A549 (cell line): ENCODE results near the gene SRGAP3. TPM values are rescaled to one million over a fixed set of nuclear protein-coding genes. Genes with fewer than 3 reads are reported as not detected.

Experiments
- ATAC-seq, 2 experiments: fragments of 200-7000 bp in 1 of 2; fragments of >200 bp in 1 of 2; cut with Nextera tagmentation in 1 of 2; cut with Tn5 transposase in 1 of 2; 3 replicates each; pipeline versions ENCODE4 v1.8.0 to v1.9.1; 2018 to 2020; ENCODE audit warnings: mild to moderate bottlenecking in 1 of 2, moderate library complexity in 1 of 2
- CTCF ChIA-PET: fragments of 300-600 bp; sonication (Branson Sonifier 250); formaldehyde crosslinking; extraction: SDS; loops from one replicate; lab custom pipeline; 2021; ENCODE audit warnings: antibody characterized with exemption, inconsistent platforms; lab: Yijun Ruan, JAX
- POLR2A ChIA-PET: fragments of 350-600 bp; formaldehyde crosslinking; extraction: SDS; loops from one replicate; lab custom pipeline; 2021; ENCODE audit warnings: antibody characterized with exemption, inconsistent platforms; lab: Yijun Ruan, JAX
- DNase-seq, 2 experiments: peaks; one replicate each; pipeline versions ENCODE4 v3.0.0 to v3.0.0-alpha.2; 2011 to 2016; ENCODE audit warnings: low read depth in 1 of 2, low spot score in 1 of 2
- FAIRE-seq: peaks from 2 replicates; lab custom pipeline; 2011; peaks lifted over from hg19 to GRCh38; lab: Jason Lieb, UNC
- H3K27ac ChIP-seq, 2 experiments: fragments of >200 bp; sonication (Bioruptor Twin); formaldehyde crosslinking; 3 replicates each; pipeline ENCODE4 v1.5.1; 2016 to 2017
- H3K4me1 ChIP-seq: fragments of >200 bp; sonication (Bioruptor Twin); formaldehyde crosslinking; 3 replicates; pipeline ENCODE4 v1.6.1; 2016
- H3K4me2 ChIP-seq: fragments of >200 bp; sonication (Bioruptor Twin); formaldehyde crosslinking; 3 replicates; pipeline ENCODE4 v1.6.1; 2016
- H3K4me3 ChIP-seq: fragments of >200 bp; sonication (Bioruptor Twin); formaldehyde crosslinking; 3 replicates; pipeline ENCODE4 v1.5.1; 2016
- H3K9me3 ChIP-seq: fragments of >200 bp; sonication (Bioruptor Twin); formaldehyde crosslinking; 3 replicates; pipeline ENCODE4 v1.6.1; 2016
- ATOH8 ChIP-seq: fragments of 250-450 bp; sonication (Bioruptor Pico); IDR thresholded peaks from 2 replicates; pipeline ENCODE4 v1.5.0; 2020; ENCODE audit warnings: low read depth, mild to moderate bottlenecking, moderate library complexity
- CBX2 ChIP-seq: fragments of 200-600 bp; sonication (generic); IDR thresholded peaks from 2 replicates; pipeline ENCODE4 v1.6.1; 2016; ENCODE audit warnings: low read depth, mild to moderate bottlenecking, borderline replicate concordance
- CHD4 ChIP-seq: fragments of 200-600 bp; sonication (generic); IDR thresholded peaks from 2 replicates; pipeline ENCODE4 v1.6.1; 2016; ENCODE audit warnings: antibody characterized with exemption, mild to moderate bottlenecking, borderline replicate concordance
- E2F6 ChIP-seq: IDR thresholded peaks from 2 replicates; pipeline ENCODE4 v1.6.1; 2012; ENCODE audit warnings: low read depth, borderline replicate concordance
- EHMT2 ChIP-seq: fragments of 200-600 bp; sonication (generic); IDR thresholded peaks from 2 replicates; pipeline ENCODE4 v1.6.1; 2016; ENCODE audit warnings: antibody characterized with exemption, low read depth, mild to moderate bottlenecking, moderate library complexity
- ELK1 ChIP-seq: fragments of 150-350 bp; IDR thresholded peaks from 2 replicates; pipeline ENCODE4 v1.6.1; 2014; ENCODE audit warnings: low read depth, mild to moderate bottlenecking, low read length
- EP300 ChIP-seq, 2 experiments: fragments of >200 bp; sonication (Bioruptor Twin); formaldehyde crosslinking; IDR thresholded peaks; 2 replicates in 1 of 2; 3 replicates in 1 of 2; pipeline ENCODE4 v1.6.1; 2016 to 2017
- GATA3 ChIP-seq: IDR thresholded peaks from 2 replicates; pipeline ENCODE4 v1.6.1; 2012; ENCODE audit warnings: borderline replicate concordance
- HDAC2 ChIP-seq: fragments of 200-600 bp; sonication (generic); IDR thresholded peaks from 2 replicates; pipeline ENCODE4 v1.6.1; 2016
- HMGXB4 ChIP-seq: fragments of 250-450 bp; sonication (Bioruptor Pico); IDR thresholded peaks from 2 replicates; pipeline ENCODE4 v1.5.0; 2021; ENCODE audit warnings: mild to moderate bottlenecking, moderate library complexity, borderline replicate concordance
- HOXB5 ChIP-seq: fragments of 250-450 bp; sonication (Bioruptor Pico); IDR thresholded peaks from 2 replicates; pipeline ENCODE4 v1.5.0; 2020; ENCODE audit warnings: mild to moderate bottlenecking, moderate library complexity
- MAZ ChIP-seq: fragments of 150-350 bp; IDR thresholded peaks from 2 replicates; pipeline ENCODE4 v1.6.1; 2014; ENCODE audit warnings: antibody characterized with exemption, low read depth, low read length, borderline replicate concordance
- NFE2L2 ChIP-seq: fragments of 150-350 bp; conservative IDR thresholded peaks from 2 replicates; pipeline ENCODE4 v1.6.1; 2014; ENCODE audit warnings: low read length
- PHF8 ChIP-seq: fragments of 200-600 bp; sonication (generic); IDR thresholded peaks from 2 replicates; pipeline ENCODE4 v1.6.1; 2016; ENCODE audit warnings: low read depth, mild to moderate bottlenecking, antibody characterized with exemption, moderate library complexity, borderline replicate concordance
- POLR2A ChIP-seq: IDR thresholded peaks from 2 replicates; pipeline ENCODE4 v1.6.1; 2012; ENCODE audit warnings: mild to moderate bottlenecking, low read length
- POLR2AphosphoS2 ChIP-seq: conservative IDR thresholded peaks from 2 replicates; pipeline ENCODE4 v1.6.1; 2012; ENCODE audit warnings: low read length, improper control_type of control experiment, inconsistent platforms
- RAD21 ChIP-seq, 2 experiments: fragments of >200 bp in 1 of 2; sonication (Bioruptor Twin) in 1 of 2; formaldehyde crosslinking in 1 of 2; IDR thresholded peaks in 1 of 2; conservative IDR thresholded peaks in 1 of 2; 2 replicates in 1 of 2; 3 replicates in 1 of 2; pipeline ENCODE4 v1.6.1; 2012 to 2018; ENCODE audit warnings: inconsistent platforms in 1 of 2
- RARB ChIP-seq: fragments of 250-450 bp; sonication (Bioruptor Pico); IDR thresholded peaks from 2 replicates; pipeline ENCODE4 v1.8.0; 2021; ENCODE audit warnings: mild to moderate bottlenecking, moderate library complexity
- RFX5 ChIP-seq: fragments of 450-650 bp; IDR thresholded peaks from 2 replicates; pipeline ENCODE4 v1.7.1; 2014; ENCODE audit warnings: antibody characterized with exemption, mild to moderate bottlenecking, moderate library complexity
- SREBF2 ChIP-seq: fragments of 450-650 bp; IDR thresholded peaks from 2 replicates; pipeline ENCODE4 v1.6.1; 2014; ENCODE audit warnings: mild to moderate bottlenecking, moderate library complexity
- USF2 ChIP-seq: fragments of 450-650 bp; IDR thresholded peaks from 2 replicates; pipeline ENCODE4 v1.6.1; 2014; ENCODE audit warnings: antibody characterized with exemption
- ZFP36 ChIP-seq: fragments of 450-650 bp; IDR thresholded peaks from 2 replicates; pipeline ENCODE4 v1.6.1; 2014; ENCODE audit warnings: borderline replicate concordance; ENCODE audit not compliant: partially characterized antibody
- ZNF302 ChIP-seq: fragments of 250-450 bp; sonication (Bioruptor Pico); IDR thresholded peaks from 2 replicates; pipeline ENCODE4 v1.9.0; 2021; ENCODE audit warnings: inconsistent platforms, mild to moderate bottlenecking, moderate library complexity
- WGBS: methylation state at CpG from one replicate; pipeline ENCODE4 v1.1.6; 2017; ENCODE audit errors: missing lambda C conversion rate; 5-methylcytosine and 5-hydroxymethylcytosine counted together
- polyA plus RNA-seq, 4 experiments: library from polyadenylated mRNA; depleted of rRNA in 3 of 4; stranded (reverse); fragments of >200 nt; fragmentation: RNase III in 1 of 4; extraction: RNeasy Plus Mini Kit Qiagen cat#74134 plus additional on column Dnase treatment in 1 of 4; gene quantifications; 2 replicates in 3 of 4; 3 replicates in 1 of 4; pipeline ENCODE4 v1.2.3, GENCODE V29; 2011 to 2017

Gene SRGAP3
- polyA plus RNA-seq, 2 of the 4 experiments (the other 2 are of a cell fraction), result 1.6 to 2.5 TPM

GRCh38 chr3:9175421-9175820 lies 74.0 kb downstream of the SRGAP3 start:
- peak overlapping the region; percentile 67; a peak in 5 of 6 replicates for H3K27ac ChIP-seq
- peak; percentile 49 to 83; a peak in 5 of 6 replicates for ATAC-seq
- CTCF ChIA-PET, result interaction anchor here (0.6 to 1.3 kb wide), 3 partner anchors 11 to 128 kb away, joined by 3 to 4 read pairs (median 4); partner anchors contain the start of gene SRGAP3

GRCh38 chr3:9173445-9173844 lies 76.0 kb downstream of the SRGAP3 start:
- Histone ChIP-seq H3K4me3 (no peak overlapping the region), H3K27ac (peak overlapping the region; percentile 57 to 67; a peak in 3 of 6 replicates), H3K9me3 (no peaks in the 10 kb centered on the region), H3K4me2 (no peak overlapping the region), H3K4me1 (peaks cover 32% of the 10 kb centered on the region)
- WGBS, result 89% methylated on average over 5 of the region's 5 CpGs
- FAIRE-seq (no peak), DNase-seq (no peak), ATAC-seq (no peak; a peak in 1 of 6 replicates)
- CTCF ChIA-PET, result no interaction called here
- POLR2A ChIA-PET, result no interaction called here
- no peak for TF ChIP-seq POLR2A
- TF ChIP-seq RARB (CRISPR knock-in tag), result no peak
- no peak for TF ChIP-seq EP300 (IDR thresholded peaks at IDR 0.05)
- TF ChIP-seq ZNF302 (CRISPR knock-in tag), result no peak
- no peak for TF ChIP-seq E2F6
- no peak for TF ChIP-seq RAD21 (conservative IDR thresholded peaks at IDR 0.05 in 1 of 2, IDR thresholded peaks at IDR 0.05 in 1 of 2)
- no peak for TF ChIP-seq SREBF2
- TF ChIP-seq GATA3, result no peak
- TF ChIP-seq ZFP36, result no peak
- TF ChIP-seq HDAC2, result no peak

More at GRCh38 chr3:9175421-9175820, 74.0 kb downstream of the SRGAP3 start:
- Histone ChIP-seq H3K4me3 (no peak overlapping the region), H3K4me1 (peaks cover 32% of the 10 kb centered on the region), H3K4me2 (peak overlapping the region; percentile 43), H3K9me3 (no peaks in the 10 kb centered on the region)
- FAIRE-seq (no peak), DNase-seq (peak; percentile 47 to 66)
- whole genome bisulfite sequencing, result 4% methylated on average over 5 of the region's 5 CpGs
- TF ChIP-seq GATA3 (0 out of 2 replicates have a peak, but pooled peaks have one; percentile 15), MAZ (no peak)
- POLR2A ChIA-PET, result interaction anchor here (0.9 kb wide), 1 partner anchor 74 kb away, joined by 3 read pairs; the partner anchor contains the start of gene SRGAP3

- CTCF ChIA-PET, result interaction anchor here (1.4 kb wide), 1 partner anchor 51 kb away, joined by 3 read pairs; no protein-coding TSS in a partner anchor
- ATAC-seq (peak in 1 of 2 experiments; percentile 52; a peak in 3 of 6 replicates), DNase-seq (peak in 1 of 2 experiments; percentile 13), FAIRE-seq (no peak)
- no peak overlapping the region for H3K4me3 ChIP-seq
- H3K9me3 ChIP-seq, result no peaks in the 10 kb centered on the region
- peaks cover 32% of the 10 kb centered on the region for H3K4me1 ChIP-seq
- POLR2A ChIA-PET, result no interaction called here
- peak overlapping the region; percentile 57 to 67; a peak in 4 of 6 replicates for H3K27ac ChIP-seq
- peak overlapping the region; percentile 46 for H3K4me2 ChIP-seq
- WGBS, result 51% methylated on average over 10 of the region's 11 CpGs
- TF ChIP-seq EHMT2 (no peak), NFE2L2 (no peak), RARB (CRISPR knock-in tag) (no peak), PHF8 (no peak), RFX5 (no peak), HOXB5 (CRISPR knock-in tag) (no peak), POLR2AphosphoS2 (no peak), CHD4 (no peak), CBX2 (no peak), ATOH8 (CRISPR knock-in tag) (no peak), MAZ (no peak), HMGXB4 (no peak), ELK1 (no peak), USF2 (no peak), ZFP36 (no peak)
Observed at GRCh38 chr3:9172851-9173321, 76.6 kb downstream of the SRGAP3 start.
